Measurements from ENCODE around the gene POLR3F. TPM values are rescaled to one million over a fixed set of nuclear protein-coding genes. Genes with fewer than 3 reads are reported as not detected.
"Not testable (repeated sequence)": the region's sequence is repeated elsewhere in the genome, so short reads cannot be mapped to it uniquely, and the experiment has no call there.

Gene POLR3F
- total RNA-seq, 1 donor from 2014 or later = 11.7 TPM

- DNase-seq (ENCODE audit: low read depth) = peak; percentile 23
Observed at GRCh38 chr20:18504479-18505060, 37.4 kb downstream of the POLR3F start.

- no peak for DNase-seq (ENCODE audit: low read depth)
Observed at GRCh38 chr20:18506744-18507143, 39.6 kb downstream of the POLR3F start.

GRCh38 chr20:18507218-18508191, 40.3 kb downstream of the POLR3F start, which contains the start of gene SEC23B:
TSS of gene SEC23B (plus strand) at chr20:18507940. CDS start at chr20:18510836, 2,896 bp downstream.
- peak; percentile 96 for DNase-seq (ENCODE audit: low read depth)

GRCh38 chr20:18511571-18511970, 44.4 kb downstream of the POLR3F start:
- no peak for DNase-seq (ENCODE audit: low read depth)

DNA sequence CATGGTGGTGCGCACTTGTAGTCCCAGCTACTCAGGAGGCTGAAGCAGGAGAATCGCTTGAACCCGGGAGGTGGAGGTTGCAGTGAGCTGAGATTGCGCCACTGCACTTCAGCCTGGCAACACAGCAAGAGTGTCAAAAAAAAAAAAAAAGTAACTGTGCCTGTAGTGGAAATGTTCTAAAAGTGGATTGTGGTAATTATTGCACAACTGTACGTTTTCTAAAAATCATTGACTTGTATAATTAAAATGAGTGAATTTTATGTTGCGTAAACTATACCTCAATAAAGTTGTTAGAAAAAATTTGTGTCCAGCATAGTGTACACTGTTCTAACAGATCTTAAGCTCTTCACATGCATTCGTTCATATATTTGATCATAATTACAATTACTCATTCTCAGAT, 46.0 kb downstream of the POLR3F start:
- DNase-seq (ENCODE audit: low read depth) = no peak

GRCh38 chr20:18514127-18514526, 46.9 kb downstream of the POLR3F start:
- no peak for DNase-seq (ENCODE audit: low read depth)

DNA sequence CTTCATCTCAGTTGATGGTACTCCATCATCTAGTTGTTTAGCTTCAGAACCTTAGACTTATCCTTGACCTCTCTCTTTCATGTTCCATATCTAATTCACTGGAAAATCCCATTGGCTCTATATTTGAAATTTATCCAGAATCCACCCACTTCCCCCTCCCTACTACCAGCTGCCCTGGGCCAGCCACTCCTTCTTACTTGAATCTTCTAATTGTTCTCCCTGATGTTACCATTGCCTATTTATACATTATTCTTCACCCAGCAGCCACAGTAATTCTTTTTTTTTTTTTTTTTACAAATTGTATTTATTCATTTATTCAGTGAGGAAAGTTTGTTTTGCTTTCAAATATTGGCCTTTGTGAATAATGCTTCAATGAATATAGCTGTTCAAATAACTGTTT, 48.8 kb downstream of the POLR3F start:
- DNase-seq (ENCODE audit: low read depth) = no peak

GRCh38 chr20:18522066-18522465, 54.9 kb downstream of the POLR3F start:
- DNase-seq (ENCODE audit: low read depth) = peak; percentile 24

GRCh38 chr20:18523066-18523465, 55.9 kb downstream of the POLR3F start:
- DNase-seq (ENCODE audit: low read depth) = no peak

- DNase-seq (ENCODE audit: low read depth) = peak; percentile 56
Observed at GRCh38 chr20:18524646-18525045, 57.5 kb downstream of the POLR3F start.

DNA sequence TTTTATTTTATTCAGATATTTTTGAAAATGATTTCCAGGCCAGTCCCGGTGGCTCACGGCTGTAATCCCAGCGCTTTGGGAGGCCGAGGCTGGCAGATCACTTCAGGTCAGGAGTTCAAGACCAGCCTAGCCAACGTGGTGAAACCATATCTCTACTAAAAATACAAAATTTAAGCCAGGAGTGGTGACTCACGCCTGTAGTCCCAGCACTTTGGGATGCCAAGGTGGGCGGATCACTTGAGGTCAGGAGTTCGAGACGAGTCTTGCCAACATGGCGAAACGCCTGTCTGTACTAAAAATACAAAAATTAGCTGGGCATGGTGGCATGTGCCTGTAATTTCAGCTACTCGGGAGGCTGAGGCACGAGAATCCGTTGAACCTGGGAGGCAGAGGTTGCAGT, 59.6 kb downstream of the POLR3F start:
- not testable (repeated sequence) for DNase-seq (ENCODE audit: low read depth)

DNA sequence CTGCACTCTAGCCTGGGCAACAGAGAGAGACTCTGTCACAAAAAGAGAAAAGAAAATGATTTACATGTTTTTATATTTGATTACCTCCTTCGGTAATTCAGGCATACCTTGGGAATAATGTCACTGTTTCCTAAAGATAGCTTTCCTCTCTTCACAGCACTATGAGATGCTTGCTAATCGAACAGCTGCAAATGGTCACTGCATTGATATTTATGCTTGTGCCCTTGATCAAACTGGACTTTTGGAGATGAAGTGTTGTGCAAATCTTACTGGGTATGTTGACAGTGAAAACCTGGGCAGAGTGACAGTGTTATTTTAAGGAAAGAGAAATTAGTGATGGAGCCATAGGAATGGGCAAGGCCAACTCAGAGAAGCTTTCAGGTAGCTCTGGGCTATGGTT, 60.1 kb downstream of the POLR3F start:
- no peak for DNase-seq (ENCODE audit: low read depth)

- peak; percentile 63 for DNase-seq (ENCODE audit: low read depth)
Observed at GRCh38 chr20:18527836-18528235, 60.6 kb downstream of the POLR3F start.

DNA sequence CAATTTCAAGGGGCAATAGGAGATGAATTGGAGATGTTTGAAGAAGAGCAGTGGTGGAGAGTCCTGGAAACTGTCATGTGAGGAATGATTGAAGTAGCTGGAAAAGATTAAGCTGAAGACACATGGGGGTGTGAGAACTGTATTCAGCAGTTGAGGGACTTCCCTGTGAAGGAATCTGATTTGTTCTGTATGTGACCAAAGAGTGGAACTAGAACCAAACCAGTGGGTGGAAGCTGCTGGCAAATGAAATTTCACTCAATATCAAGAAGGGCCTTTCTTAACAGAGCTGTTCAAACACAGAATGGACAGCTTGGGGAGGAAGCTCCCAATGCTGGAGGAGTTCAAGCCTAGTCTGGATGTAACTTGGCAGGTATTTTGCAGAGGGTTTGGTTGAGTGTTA, 61.9 kb downstream of the POLR3F start:
- DNase-seq (ENCODE audit: low read depth) = no peak

DNA sequence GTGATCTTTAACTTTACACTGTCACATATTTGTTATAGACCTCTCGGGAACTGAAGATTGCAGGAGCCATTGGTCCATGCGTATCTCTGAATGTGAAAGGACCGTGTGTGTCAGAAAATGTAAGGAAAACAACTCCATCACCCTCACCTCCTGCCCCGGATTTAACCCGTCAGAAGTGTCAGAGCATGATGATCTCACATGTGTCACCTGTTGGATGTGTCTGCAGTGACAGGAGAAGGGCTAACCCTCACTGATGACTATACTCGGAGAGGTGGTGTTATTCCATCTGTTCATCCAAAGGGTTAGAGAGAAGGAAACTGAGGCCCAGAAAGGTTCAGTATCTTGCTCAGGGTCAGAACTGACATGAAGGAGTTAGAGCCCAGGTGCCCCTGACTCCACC, 65.4 kb downstream of the POLR3F start:
- no peak for DNase-seq (ENCODE audit: low read depth)

DNA sequence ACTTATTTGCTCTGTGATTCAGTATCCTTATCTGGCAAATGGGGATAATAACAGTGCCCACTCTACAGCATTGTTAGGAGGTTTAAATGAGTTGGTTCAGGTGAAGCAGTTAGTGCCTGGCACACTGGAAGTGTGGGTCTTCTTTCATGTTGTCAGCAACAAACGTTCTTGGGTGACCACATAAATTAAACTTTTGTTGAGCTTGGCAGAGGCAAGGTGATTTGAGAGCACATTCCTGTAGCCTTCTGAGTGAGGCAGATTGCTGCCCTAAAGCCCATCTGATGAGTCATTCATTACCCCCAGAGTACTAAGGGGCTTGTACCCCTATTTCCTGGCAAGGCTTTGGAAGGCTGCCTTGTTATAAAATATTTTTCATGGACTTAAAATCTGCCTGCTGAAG, 66.3 kb downstream of the POLR3F start:
- peak; percentile 79 for DNase-seq (ENCODE audit: low read depth)

DNA sequence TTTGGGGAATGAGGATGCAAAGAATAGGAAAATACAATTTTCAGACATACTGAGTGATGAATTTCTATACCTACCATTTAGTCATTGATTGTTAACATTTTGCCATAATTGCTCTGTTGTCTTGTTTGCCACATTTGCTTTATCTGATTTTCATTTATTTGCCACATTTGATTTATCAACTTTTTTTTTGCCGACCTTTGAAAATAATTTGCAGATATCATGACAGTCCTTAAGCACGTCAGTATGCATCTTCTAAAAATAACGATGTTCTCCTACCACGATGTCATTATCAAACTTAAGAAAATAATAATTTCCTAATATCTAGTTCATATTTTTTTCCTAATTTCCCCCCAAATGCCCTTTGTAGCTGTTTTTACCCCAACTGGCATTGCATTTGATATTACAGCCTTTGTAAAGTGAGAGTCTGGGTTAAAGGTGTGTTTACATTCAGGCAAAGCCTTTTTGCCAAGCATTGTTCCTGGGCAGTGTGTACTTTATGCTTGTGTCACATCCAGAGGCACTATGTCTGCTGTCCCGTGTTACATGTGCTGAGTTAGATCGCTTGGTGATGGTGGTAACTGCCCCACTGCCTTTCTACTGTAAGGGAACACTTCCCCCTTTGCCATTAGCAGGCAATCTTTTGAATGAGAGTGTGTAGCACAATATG, 66.9 kb downstream of the POLR3F start:
- DNase-seq (ENCODE audit: low read depth) = no peak

Other genes with a start within 250 kb of the POLR3F start
- gene ZNF133, start 178.9 kb upstream of the POLR3F start, total RNA-seq = 20.7 and 24.5 TPM in 2 replicates
- gene DZANK1, start 360 bp upstream of the POLR3F start, total RNA-seq = 1.2 and 3.3 TPM in 2 replicates
- 18.8 and 46.2 TPM in 2 replicates for gene RBBP9, start 29.8 kb downstream of the POLR3F start, total RNA-seq
- gene SEC23B, start 40.5 kb downstream of the POLR3F start, total RNA-seq = 114 and 123 TPM in 2 replicates
- 82.7 and 144 TPM in 2 replicates for gene SMIM26, start 100.0 kb downstream of the POLR3F start, total RNA-seq
- 92.6 and 150 TPM in 2 replicates for gene DTD1, start 120.7 kb downstream of the POLR3F start, total RNA-seq

Measured in renal cortical epithelial cell (primary cell).